NCI-H2196 (cell line): Measurements from ENCODE around the gene ITPR2.
A peak's percentile ranks its signal among the peaks of the same experiment; 100 is the strongest.

Source experiments
- DNase-seq: peaks from one replicate; lab custom pipeline; 2025; ENCODE audit not compliant: unreplicated experiment; lab: John Stamatoyannopoulos, UW

The ITPR2 gene

GRCh38 chr12:26711072-26711471 lies 121.9 kb downstream of the ITPR2 start:
- DNase-seq, result no peak

- DNase-seq, result no peak
These were observed 127.1 kb downstream of the ITPR2 start for GRCh38 chr12:26705851-26706250.

- no peak for DNase-seq
These were observed 128.1 kb downstream of the ITPR2 start for GRCh38 chr12:26704684-26705460.

- no peak for DNase-seq
These were observed 128.8 kb downstream of the ITPR2 start for GRCh38 chr12:26704214-26704613.

- no peak for DNase-seq
These were observed 130.3 kb downstream of the ITPR2 start for GRCh38 chr12:26702741-26703140.

GRCh38 chr12:26701604-26702215 lies 131.3 kb downstream of the ITPR2 start:
- peak; percentile 83 for DNase-seq

GRCh38 chr12:26700430-26700829 lies 132.6 kb downstream of the ITPR2 start:
- no peak for DNase-seq

GRCh38 chr12:26699237-26699636 lies 133.8 kb downstream of the ITPR2 start:
- no peak for DNase-seq

GRCh38 chr12:26698186-26698585 lies 134.8 kb downstream of the ITPR2 start:
- no peak for DNase-seq

- DNase-seq, result no peak
These were observed 135.8 kb downstream of the ITPR2 start for GRCh38 chr12:26697217-26697616.

GRCh38 chr12:26696613-26697092 lies 136.3 kb downstream of the ITPR2 start:
- DNase-seq, result no peak

GRCh38 chr12:26696048-26696612 lies 136.9 kb downstream of the ITPR2 start:
- DNase-seq, result no peak

- DNase-seq, result no peak
These were observed 138.6 kb downstream of the ITPR2 start for GRCh38 chr12:26694402-26694801.

GRCh38 chr12:26692407-26692806 lies 140.6 kb downstream of the ITPR2 start:
- no peak for DNase-seq

GRCh38 chr12:26691234-26691970 lies 141.6 kb downstream of the ITPR2 start:
- no peak for DNase-seq

GRCh38 chr12:26690601-26691000 lies 142.4 kb downstream of the ITPR2 start:
- no peak for DNase-seq

GRCh38 chr12:26689281-26689841 lies 143.6 kb downstream of the ITPR2 start:
- DNase-seq, result no peak

GRCh38 chr12:26688344-26688904 lies 144.6 kb downstream of the ITPR2 start:
- no peak for DNase-seq

- no peak for DNase-seq
These were observed 146.6 kb downstream of the ITPR2 start for GRCh38 chr12:26686408-26686807.

GRCh38 chr12:26684101-26684500 lies 148.9 kb downstream of the ITPR2 start:
- DNase-seq, result no peak

- no peak for DNase-seq
These were observed 149.6 kb downstream of the ITPR2 start for GRCh38 chr12:26683443-26683842.
